NCI-H1105 treated with DMSO at 0.1 percent for 48 hours (cell line): ENCODE measurements around the gene CRIP1.

Experiments used
- DNase-seq: peaks from one replicate; lab custom pipeline; 2025; lab: John Stamatoyannopoulos, UW

Gene CRIP1, protein sequence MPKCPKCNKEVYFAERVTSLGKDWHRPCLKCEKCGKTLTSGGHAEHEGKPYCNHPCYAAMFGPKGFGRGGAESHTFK

DNA sequence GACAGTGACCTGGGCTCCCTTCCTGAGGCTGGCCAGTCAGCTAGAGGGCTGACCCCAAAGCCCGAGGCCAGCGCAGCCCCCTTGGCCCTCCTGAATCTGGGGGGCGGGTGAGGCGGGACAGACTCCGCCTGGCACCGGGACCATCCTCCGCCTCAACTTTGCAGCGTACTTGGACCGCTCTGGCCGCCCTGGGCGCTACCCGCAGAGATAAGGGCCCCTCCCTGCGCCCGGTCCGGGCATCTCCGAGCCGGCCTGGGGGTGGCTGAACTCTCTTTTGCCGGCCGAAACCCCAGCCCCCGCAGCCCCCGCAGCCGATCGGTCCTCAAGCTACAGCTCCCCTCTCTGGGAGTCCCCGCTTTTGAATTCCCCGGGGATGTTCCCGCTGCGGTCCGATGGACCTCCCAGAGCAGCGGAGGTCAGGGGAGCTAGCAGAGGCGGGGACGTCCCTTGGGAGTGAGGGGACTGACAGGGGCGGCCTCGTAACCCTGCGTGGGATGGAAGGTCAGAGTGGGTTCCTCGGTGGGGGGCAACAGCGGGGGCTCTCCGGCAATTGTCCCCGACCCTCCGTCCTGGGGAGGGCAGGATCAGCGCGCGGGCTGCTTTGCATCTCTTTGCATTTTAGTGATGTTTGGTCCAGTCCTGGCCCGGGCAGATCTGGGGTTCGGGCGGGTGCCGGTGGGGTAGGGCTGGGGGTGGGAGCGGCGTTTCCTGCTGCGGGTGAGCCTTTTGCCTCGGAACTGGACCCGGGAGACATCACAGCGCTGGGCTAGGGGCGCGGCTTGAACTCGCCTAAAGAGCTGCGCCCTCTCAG, at the start of gene CRIP1:
Gene CRIP1, plus strand, starts transcription at position 724 of the 811 bp plus-strand sequence. CDS start 374 bp downstream, outside the sequence.
- DNase-seq, result no peak

DNA sequence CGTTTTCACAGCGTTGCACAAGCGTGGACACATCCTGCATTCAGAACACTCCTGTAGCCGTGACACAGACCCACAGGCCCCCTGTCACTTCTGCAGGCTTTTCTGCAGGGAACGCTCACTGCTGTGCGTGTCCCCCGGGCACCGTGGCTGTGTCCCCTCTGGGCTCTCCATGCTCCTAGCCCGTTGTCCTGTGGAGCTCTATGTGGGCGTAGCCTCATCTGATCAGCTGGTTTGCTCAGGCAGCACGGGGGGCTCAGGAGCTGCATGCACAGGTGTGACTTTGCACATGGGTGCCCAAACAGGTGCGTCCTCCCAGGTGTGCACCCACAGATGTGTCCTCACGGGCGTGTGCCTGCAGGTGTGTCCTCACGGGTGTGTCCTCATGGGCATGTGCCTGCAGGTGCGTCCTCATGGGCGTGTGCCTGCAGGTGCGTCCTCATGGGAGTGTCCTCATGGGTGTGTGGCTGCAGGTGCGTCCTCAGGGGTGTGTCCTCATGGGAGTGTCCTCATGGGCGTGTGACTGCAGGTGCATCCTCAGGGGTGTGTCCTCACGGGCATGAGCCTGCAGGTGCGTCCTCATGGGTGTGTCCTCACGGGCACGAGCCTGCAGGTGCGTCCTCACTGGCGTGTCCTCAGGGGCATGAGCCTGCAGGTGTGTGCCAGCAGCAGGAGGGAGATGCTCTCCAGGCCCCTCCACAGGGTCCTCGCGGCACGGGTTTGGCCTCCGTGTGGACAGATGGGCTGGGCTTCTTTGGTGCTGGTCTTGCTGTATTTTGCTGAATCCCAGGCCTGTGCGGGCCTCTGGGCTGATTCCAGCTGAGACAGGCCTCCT, 49.6 kb upstream of the CRIP1 start:
- DNase-seq, result peak; percentile 59

DNA sequence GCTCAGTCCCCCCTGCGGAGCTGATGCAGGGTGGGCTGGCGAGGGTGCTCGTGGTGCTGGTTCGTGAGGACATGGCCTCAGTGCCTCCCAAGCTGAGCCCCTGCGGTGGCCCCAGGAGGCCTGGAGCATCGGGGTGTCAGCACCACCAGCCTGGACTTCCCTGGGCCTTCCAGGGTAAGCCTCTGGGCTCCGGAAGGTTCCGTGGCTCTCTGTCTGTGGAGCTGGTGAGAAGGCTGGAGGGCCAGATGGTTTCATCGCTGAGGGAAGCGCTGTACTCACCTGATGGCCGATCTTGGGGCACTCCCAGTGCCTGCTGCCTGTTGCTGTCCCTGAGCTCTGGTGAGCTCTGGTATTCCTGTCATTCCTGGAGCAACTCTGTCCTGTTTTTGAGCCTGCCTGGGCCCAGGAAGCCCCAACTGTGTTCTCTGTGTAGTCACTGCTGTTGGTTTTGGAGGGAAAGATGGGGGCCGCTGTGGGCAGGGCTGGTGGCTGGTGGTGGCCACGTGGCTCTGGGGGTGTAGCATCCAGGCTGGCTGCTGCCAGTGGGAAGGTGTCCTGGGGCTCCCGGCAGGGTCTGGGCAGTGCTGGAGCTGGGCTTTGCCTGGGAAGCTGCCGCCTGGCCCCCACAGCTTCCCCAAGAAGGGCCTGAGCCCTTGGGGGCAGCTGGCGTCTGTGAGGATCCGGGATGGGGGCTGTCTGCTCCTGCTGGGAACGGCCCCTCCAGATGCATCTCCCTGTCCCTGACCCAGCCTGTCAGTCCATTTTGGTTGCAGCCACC, 48.8 kb upstream of the CRIP1 start:
- DNase-seq, result no peak

DNA sequence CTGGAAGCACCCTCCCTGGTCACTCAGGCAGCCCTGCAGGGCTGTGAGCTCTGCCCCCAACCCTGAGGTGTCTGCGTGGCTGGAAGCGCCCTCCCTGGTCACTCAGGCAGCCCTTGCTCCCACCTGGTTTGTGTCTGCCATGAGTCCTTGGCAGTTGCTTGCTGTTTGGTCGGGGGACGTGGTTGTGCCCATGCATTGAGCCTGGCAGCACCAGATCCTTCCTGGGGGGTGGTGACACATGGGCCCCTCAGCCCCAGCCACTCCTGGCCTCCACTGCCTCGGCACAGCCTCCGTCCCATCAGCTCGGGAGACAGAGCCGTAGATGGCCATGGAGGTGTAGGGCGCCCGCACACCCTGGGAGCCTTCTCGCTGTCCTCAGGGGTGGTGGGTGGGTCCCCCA, 47.5 kb upstream of the CRIP1 start:
- no peak for DNase-seq

DNA sequence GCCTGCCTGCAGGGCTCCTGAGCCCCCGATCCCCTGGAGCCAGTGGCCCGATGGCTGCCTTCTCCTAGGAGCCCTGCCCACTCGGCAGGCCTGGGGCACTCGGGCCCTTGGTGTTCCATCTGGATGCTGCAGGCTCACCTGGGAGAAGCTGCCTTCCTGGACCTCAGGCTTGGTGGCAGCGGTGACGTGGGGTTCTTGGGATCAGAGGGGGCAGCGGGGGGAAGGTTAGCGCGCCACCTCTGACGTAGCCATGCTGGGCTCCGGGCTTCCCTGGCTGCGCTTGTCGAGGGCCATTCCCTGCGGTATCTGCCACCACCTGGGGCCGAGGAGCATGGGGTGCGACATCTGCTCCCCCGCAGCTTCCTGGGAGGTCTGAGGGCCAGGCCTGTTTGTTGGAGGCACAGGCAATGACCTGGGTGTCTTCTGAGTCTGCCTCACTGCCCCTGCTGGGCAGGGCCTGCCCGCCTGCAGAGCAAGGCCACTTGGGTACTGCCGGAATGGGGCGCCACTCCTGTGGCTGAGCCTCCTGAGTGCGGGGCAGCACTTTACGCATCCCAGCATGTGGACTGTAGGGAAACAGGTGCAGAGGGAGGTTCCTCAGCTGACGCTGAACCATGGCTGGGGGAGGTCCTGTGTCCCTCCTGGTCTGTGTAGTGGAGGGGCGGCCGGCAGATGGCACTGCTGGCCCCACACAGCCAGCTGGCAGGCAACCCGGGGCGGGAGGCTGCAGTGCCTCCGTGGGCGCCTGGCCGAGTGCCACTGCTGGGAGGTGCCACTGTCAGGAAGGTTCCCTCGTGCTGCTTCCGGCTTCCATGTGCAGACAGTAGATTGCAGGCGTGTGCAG, 46.8 kb upstream of the CRIP1 start:
- DNase-seq, result no peak

DNA sequence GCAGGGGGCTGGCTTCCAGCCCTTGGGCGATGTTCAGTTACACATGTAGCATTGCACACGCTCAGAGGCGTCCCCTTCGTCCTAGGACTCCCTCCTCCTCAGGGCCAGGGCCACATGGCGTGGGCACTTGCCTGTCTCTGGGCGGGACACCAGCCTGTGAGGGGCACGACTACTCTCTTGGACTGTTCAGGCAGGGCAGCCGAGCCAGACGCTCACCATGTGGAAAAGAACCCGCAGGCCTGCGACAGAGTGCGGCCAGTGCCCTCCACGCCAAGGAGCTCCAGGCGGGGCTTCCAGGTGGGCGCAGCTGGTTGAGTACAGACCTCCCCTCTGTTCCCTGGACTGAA, 46.2 kb upstream of the CRIP1 start:
- no peak for DNase-seq

DNA sequence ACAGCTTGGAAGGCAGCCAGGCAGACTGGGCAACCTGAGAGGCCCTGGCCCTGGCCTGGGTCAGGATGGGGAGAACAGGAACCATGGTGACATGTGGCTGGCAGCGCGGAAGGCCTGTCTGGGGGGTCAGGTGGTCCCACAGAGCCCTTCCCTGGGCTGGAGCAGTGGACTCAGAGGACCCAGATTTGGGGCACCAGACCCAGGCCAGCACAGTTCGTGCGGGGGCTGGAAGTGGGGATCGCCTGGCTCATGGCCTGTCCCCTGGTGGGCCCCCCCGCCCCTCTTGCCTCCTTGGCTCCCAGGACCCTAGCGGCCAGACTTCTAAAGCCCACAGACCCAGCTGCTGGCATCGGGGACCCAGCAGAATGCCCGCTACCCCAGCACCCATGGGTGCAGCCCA, 45.7 kb upstream of the CRIP1 start:
- no peak for DNase-seq

DNA sequence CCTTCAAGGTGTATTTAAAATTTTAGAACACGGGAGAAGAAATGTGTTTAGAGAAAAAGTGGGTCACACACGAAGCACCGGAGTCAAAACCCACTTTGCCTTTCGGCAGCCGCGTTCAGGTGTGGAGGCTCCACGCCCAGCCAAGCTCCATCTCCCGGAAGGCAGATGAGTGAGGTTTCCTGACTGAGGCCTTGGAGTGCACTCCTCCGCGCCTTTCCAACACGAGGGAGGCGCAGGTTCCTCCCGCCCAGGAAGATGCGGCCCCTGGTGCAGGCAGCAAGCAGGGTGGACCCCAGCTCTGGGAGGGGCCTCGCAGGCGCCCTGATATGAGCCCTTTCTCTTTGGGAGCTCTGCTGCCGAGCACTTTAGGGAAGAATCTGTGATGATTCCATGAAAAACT, 44.6 kb upstream of the CRIP1 start:
- no peak for DNase-seq

DNA sequence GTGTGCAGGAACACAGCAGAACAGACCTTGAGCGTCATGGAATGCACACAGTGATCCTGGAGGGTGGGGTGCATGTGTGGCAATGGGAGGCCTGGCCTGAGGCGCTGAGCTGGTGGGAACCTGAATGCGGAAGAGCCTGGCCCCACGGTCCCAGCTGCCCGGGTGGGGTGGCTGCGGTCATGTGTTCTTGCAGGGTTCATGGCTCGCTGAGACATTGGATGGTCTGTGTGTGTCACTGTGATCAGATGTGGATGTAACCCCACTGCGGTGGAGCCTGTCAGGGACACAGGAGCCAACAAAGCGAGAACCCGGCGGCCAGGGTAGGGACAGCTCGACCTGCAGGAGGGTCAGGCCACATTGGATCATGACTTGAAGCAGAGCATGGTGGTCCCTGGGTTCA, 43.9 kb upstream of the CRIP1 start:
- DNase-seq, result no peak

DNA sequence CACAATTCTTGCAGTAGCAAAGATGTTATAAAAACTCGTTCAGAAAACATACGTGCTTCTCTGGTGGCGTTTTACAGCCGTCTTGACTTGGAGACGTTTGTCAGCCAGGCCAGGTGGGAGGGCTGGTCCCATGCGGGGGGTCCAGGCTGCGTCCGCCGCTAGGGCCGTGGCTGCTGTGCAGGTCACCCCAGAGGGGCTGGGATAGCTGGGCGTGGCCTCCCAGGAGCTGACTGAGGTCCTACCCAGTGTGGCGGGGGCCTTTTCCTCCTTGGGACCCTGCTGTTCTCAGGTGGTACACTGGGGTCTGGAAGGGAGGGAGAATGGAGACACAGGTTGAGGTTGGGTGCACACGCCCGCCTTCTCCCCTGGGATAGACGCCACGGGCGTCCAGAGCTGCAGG, 41.8 kb upstream of the CRIP1 start:
- no peak for DNase-seq

DNA sequence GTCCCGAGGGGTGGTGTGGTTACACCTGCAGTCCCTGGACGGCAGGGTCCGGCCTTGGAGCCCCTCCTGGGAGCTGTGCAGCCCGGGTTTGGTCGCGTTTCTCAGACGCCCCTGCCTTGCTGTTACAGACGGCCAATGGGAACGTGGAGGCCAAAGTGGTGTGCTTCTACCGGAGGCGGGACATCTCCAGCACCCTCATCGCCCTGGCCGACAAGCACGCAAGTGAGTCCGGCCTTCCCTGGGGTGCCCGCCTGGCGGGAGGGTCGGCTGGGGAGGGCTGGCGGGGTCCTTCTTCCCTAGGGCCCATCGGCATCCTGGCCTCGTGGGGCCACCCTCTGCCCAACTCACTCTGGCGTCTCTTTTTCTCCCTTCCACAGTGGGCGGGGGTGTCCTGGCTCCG, 41.4 kb upstream of the CRIP1 start:
- DNase-seq, result no peak

DNA sequence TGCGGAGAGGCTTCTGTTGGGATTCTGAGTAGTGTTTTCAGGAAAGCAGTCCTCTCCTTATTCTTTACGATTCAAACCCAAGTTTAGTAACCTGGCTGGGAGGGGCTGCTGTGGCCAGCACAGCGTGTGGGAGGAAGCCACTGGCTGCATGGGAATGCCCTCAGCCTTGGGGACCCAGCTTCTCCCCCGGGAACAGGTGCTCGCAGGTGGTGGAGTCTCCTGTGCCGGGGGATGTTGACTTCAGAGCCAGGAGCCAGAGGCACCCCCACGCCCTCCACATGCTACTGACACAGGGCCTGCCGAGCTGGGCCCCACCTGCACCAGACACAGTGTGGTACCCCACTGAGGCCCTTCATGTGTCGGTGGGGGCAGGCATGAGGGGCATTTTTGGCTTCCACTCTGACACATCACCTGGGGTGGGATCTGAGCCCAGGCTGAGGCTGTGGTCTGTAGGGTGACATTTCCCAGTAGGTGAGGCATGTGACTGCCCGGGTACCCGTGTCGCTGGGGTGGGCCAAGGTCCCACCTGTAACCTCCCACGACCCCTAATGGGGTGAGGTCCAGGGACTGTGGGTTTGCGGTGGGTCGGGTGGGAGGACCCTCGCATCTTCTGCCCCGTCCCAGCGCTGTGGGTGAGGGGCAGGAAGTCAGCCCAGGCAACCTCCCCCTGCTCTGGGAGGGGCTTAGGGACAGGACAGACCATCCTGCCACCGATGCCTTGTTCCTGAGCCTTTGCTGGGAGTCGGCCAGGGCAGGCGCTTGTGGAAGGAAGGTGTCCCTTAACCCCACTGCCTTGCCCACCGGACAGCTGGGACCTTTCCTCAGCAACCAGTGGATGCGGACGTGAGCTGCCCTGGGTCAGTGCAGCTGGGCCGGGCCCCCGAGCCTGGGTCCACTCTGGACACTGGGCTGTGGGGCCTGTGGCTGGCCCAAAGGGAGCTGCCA, 40.5 kb upstream of the CRIP1 start:
- DNase-seq, result no peak

DNA sequence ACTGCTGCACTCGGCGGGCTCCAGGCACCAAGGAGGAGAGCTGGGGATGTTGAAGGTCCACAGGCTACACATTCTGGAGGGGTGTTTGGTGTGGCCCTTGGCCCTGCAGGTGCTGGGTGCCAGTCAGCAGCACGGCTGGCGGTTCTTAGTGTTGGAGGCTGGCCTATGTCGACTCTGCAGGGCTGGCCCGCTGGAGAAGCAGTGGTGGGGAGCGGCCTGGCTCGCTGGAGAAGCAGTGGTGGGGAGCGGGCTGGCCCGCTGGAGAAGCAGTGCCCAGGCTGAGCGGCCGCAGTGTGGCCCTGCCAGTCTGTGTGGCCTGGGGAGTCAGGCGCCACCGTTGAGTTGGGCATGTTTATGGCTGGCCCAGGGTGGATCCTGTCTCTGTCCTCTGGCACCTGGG, 39.7 kb upstream of the CRIP1 start:
- DNase-seq, result no peak

DNA sequence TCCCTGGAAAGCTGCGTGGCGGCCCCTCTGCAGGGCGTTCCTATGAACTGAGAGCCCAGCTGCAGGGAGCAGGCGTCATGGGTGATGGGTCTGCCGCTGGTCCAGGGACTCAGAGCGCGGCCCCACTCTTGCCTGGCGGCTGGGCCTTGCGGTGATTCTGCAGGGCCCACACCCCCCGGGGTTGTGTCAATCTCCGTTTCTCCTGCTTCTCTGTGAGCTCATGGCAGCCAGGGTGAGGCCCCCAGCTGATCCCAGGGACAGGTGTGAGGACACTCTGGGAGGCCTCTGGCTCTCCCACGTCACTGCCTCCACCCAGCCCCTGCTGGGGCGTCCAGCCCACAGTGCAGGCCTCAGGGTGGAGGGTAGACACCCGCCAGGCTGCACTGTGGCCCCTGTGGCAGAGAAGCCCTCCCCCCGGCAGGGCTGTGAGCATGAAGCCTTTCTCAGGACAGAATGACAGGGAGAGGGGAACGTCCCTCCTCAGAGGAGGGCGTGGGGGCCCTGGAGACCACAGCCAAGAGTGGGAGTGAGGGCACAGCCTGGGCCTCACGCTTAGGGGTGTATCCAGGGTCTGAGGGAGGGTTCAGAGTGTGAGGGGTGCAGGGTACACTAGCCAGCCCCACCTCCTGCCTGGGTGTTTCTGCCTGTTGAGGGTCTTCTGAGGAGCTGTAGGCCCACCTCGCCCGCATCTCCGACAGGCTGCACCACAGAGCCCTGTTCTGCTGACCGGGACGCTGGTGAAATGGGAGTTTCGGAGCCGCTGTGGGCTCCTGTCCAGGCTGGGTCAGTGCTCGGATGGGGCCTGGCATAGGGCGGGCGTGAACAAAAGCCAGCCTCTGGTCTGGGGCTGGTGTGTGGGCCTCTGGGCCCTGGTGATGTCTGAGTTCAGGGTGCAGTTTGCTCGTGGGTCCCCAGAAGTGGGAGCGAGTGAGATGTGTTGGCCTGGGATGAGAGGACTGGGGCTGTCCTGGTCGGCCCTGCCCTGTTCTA, 38.7 kb upstream of the CRIP1 start:
- DNase-seq, result no peak

DNA sequence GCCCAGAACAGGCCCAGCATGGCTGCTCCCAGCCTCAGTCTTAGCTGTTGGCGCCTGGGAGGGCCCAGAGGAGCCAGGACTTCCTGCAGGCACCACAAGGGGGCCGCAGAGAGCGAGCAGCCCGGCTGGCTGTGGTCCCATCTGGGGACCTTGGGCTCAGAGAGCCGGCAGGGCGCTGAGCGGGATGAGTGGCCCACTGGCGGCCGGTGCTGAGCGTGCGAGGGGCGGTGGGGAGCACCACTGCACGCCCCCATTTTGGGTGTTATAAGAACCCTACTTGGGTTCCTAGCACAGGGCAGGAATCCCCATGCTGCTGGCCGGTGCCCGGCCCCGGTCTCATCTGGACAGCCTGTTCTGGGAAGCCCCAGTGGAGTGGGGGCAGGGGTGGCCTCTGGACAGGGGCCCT, 38.0 kb upstream of the CRIP1 start:
- no peak for DNase-seq

DNA sequence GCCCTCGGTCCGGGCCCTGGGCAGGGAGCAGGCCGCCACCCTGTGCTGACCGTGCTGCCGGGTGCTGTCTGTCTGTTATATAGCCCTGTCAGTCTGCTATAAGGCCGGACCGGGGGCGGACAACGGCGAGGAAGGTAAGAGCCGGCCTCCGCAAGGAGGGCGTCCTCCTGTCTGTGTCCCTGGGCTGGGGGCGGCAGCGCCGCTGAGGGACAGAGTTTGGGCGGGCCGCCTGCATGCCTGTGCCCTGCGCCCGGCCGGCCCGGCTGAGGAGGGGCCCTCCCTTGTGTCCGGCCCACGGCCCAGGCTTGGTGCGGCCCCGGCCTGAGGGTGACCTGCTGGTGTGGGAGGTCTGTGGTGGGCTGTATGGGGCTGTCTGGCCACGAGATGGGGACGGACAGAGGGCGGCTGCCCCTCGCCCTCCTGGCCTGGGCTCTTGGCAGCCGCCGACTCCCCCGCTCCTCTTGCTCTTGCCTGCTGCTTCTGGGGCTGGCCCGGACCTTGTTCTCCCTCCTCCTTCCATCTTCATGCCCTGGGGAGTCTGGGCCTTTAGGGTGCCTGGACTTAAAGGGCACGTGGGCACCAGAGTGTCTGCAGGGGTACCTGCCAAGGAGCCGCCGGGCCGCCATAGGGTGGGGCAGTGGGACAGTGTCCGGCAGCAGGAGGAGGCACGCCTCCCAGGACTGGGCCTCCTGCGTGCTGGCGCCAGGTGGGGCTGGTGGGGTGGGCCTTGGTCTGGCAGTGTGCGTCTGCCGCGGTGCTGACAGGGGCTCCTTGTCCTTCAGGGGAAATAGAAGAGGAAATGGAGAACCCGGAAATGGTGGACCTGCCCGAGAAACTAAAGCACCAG, 37.2 kb upstream of the CRIP1 start:
- no peak for DNase-seq

DNA sequence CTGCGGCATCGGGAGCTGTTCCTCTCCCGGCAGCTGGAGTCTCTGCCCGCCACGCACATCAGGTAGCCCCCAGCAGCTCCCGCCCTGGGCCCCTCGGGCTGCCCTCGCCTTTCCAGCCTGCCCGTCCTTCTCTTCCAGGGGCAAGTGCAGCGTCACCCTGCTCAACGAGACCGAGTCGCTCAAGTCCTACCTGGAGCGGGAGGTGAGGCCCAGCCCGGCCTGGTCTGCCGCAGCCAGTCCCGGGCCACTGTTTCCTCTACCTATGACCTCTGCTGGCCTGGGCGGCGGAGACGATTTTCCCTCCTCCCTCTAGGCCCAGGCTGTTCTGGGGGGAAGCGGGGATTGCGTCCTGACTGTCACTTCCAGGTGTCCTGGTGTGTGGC, 36.6 kb upstream of the CRIP1 start:
- DNase-seq, result no peak
